Keratinocyte (primary cell): ENCODE results near the gene VILL. TPM values are rescaled to one million over a fixed set of nuclear protein-coding genes. Genes with fewer than 3 reads are reported as not detected.

Experiments
- DNase-seq: peaks from one replicate; pipeline ENCODE4 v3.0.0-alpha.2; 2011; ENCODE audit warnings: low read depth, missing footprints, low spot score
- FAIRE-seq: peaks from 2 replicates; lab custom pipeline; 2011; peaks lifted over from hg19 to GRCh38; lab: Jason Lieb, UNC
- H2AFZ ChIP-seq: 2 replicates; pipeline ENCODE4 v1.6.0; 2012; ENCODE audit warnings: low read length, control low read depth, inconsistent platforms; ENCODE audit not compliant: control insufficient read depth
- H3K27ac ChIP-seq: 2 replicates; pipeline ENCODE4 v1.5.1; 2011; ENCODE audit warnings: low read length; ENCODE audit not compliant: control insufficient read depth, insufficient read depth
- H3K27me3 ChIP-seq: 3 replicates; pipeline ENCODE4 v1.6.0; 2011; ENCODE audit warnings: low read length; ENCODE audit not compliant: control insufficient read depth, insufficient read depth; ENCODE audit errors: extremely low read depth
- H3K36me3 ChIP-seq, 2 experiments: 2 replicates in 1 of 2; 3 replicates in 1 of 2; pipeline ENCODE4 v1.5.1; 2011; ENCODE audit warnings: low read length in 2 of 2, mild to moderate bottlenecking in 1 of 2; ENCODE audit not compliant: control insufficient read depth in 2 of 2, insufficient read depth in 2 of 2; ENCODE audit errors: extremely low read depth in 1 of 2
- H3K4me1 ChIP-seq: 3 replicates; pipeline ENCODE4 v1.5.1; 2011; ENCODE audit warnings: low read length; ENCODE audit not compliant: control insufficient read depth, insufficient read depth; ENCODE audit errors: extremely low read depth
- H3K4me2 ChIP-seq: 3 replicates; pipeline ENCODE4 v1.6.0; 2011; ENCODE audit warnings: low read depth, low read length; ENCODE audit not compliant: control insufficient read depth, insufficient read depth; ENCODE audit errors: extremely low read depth
- H3K4me3 ChIP-seq, 3 experiments: fragments of 200-600 bp in 1 of 3; sonication (generic) in 1 of 3; 2 replicates in 2 of 3; 3 replicates in 1 of 3; pipeline ENCODE4 v1.5.1; 2011 to 2016; ENCODE audit warnings: low read length in 3 of 3, mild to moderate bottlenecking in 3 of 3, control low read depth in 2 of 3, inconsistent platforms in 1 of 3, low read depth in 1 of 3, mixed read lengths in 1 of 3, mixed run types in 1 of 3, moderate library complexity in 1 of 3; ENCODE audit not compliant: control insufficient read depth in 2 of 3, insufficient read depth in 2 of 3; ENCODE audit errors: extremely low read depth in 1 of 3
- H3K79me2 ChIP-seq: 2 replicates; pipeline ENCODE4 v1.6.0; 2012; ENCODE audit warnings: low read length; ENCODE audit not compliant: control insufficient read depth, insufficient read depth
- H3K9ac ChIP-seq: 3 replicates; pipeline ENCODE4 v1.6.0; 2011; ENCODE audit warnings: low read length; ENCODE audit not compliant: control insufficient read depth, insufficient read depth; ENCODE audit errors: extremely low read depth
- H3K9me1 ChIP-seq: 3 replicates; pipeline ENCODE4 v1.6.0; 2011; ENCODE audit warnings: low read length; ENCODE audit not compliant: control insufficient read depth, insufficient read depth; ENCODE audit errors: extremely low read depth
- H3K9me3 ChIP-seq: 2 replicates; pipeline ENCODE4 v1.5.1; 2012; ENCODE audit warnings: low read depth, low read length; ENCODE audit not compliant: control insufficient read depth
- H4K20me1 ChIP-seq: 3 replicates; pipeline ENCODE4 v1.6.0; 2011; ENCODE audit warnings: low read length; ENCODE audit not compliant: control insufficient read depth, insufficient read depth; ENCODE audit errors: extremely low read depth
- EZH2 ChIP-seq: IDR thresholded peaks from one replicate; pipeline ENCODE4 v1.6.1; 2012; ENCODE audit warnings: inconsistent platforms, mild to moderate bottlenecking, low read length, moderate library complexity
- dilution Hi-C: fragments of 300-500 bp; cut with MboI; formaldehyde crosslinking; loops from one replicate; pipeline ENCODE4 v1.7.0; 2020; ENCODE audit warnings: low sequenced_read_pairs; ENCODE audit not compliant: extremely low pct_ligation_motif_present
- polyA plus RNA-seq, 5 experiments: library from polyadenylated mRNA; depleted of rRNA in 3 of 5; stranded (reverse) in 3 of 5; stranded (forward) in 1 of 5; unstranded in 1 of 5; fragments of >200 nt; gene quantifications; 1 replicate in 1 of 5; 2 replicates in 3 of 5; 3 replicates in 1 of 5; pipeline versions ENCODE4 v1.2.1 to v1.2.3, GENCODE V29; 2011 to 2012; ENCODE audit warnings: missing spikeins in 2 of 5, low read depth in 1 of 5, low replicate concordance in 1 of 5
- TF ChIP-seq, protein P1 (sequence below), 3 experiments: IDR thresholded peaks in 1 of 3; conservative IDR thresholded peaks in 1 of 3; optimal IDR thresholded peaks in 1 of 3; 2 replicates in 2 of 3; 3 replicates in 1 of 3; pipeline versions ENCODE3 to v1.5.1; 2011; ENCODE audit warnings: low read length in 3 of 3, mild to moderate bottlenecking in 3 of 3, moderate library complexity in 2 of 3, control low read depth in 1 of 3, inconsistent platforms in 1 of 3; ENCODE audit not compliant: insufficient read depth in 2 of 3; ENCODE audit errors: extremely low read depth in 1 of 3

Gene VILL
- polyA plus RNA-seq, 1 donor (not counting 4 experiments of a cell fraction or from before 2014, with no cell fraction given): 2.1 TPM

- Histone ChIP-seq H2AFZ (no peak overlapping the region), H3K9me1 (no peaks in the 10 kb centered on the region), H3K9me3 (no peaks in the 10 kb centered on the region), H3K4me1 (peaks cover 8% of the 10 kb centered on the region), H3K9ac (no peak overlapping the region), H3K4me2 (no peak overlapping the region), H3K4me3 (no peak overlapping the region), H3K79me2 (no peaks in the 10 kb centered on the region), H3K36me3 (peaks cover 0 to 24% of the 10 kb centered on the region in 2 experiments), H3K27me3 (no peaks in the 10 kb centered on the region), H4K20me1 (no peaks in the 10 kb centered on the region), H3K27ac (no peak overlapping the region)
- TF ChIP-seq, protein P1, sequence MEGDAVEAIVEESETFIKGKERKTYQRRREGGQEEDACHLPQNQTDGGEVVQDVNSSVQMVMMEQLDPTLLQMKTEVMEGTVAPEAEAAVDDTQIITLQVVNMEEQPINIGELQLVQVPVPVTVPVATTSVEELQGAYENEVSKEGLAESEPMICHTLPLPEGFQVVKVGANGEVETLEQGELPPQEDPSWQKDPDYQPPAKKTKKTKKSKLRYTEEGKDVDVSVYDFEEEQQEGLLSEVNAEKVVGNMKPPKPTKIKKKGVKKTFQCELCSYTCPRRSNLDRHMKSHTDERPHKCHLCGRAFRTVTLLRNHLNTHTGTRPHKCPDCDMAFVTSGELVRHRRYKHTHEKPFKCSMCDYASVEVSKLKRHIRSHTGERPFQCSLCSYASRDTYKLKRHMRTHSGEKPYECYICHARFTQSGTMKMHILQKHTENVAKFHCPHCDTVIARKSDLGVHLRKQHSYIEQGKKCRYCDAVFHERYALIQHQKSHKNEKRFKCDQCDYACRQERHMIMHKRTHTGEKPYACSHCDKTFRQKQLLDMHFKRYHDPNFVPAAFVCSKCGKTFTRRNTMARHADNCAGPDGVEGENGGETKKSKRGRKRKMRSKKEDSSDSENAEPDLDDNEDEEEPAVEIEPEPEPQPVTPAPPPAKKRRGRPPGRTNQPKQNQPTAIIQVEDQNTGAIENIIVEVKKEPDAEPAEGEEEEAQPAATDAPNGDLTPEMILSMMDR (optimal IDR thresholded peaks at IDR 0.05 in 1 of 3, IDR thresholded peaks at IDR 0.05 in 1 of 3, conservative IDR thresholded peaks at IDR 0.05 in 1 of 3; ENCODE audit: extremely low read depth in 1 of 3, insufficient read depth in 2 of 3, low read length in 3 of 3): no peak
- no peak for TF ChIP-seq EZH2
- DNase-seq (no peak), FAIRE-seq (no peak)
- dilution Hi-C loops: no loop called here
These were observed 15.9 kb downstream of the VILL start for GRCh38 chr3:38006445-38006995.

GRCh38 chr3:38007754-38008090 is 17.1 kb downstream of the VILL start:
- Histone ChIP-seq H2AFZ (no peak overlapping the region), H3K4me2 (no peak overlapping the region), H3K9ac (no peak overlapping the region), H3K9me1 (no peaks in the 10 kb centered on the region), H3K36me3 (peaks cover 0 to 24% of the 10 kb centered on the region in 2 experiments), H3K27ac (no peak overlapping the region), H3K79me2 (no peaks in the 10 kb centered on the region), H3K9me3 (no peaks in the 10 kb centered on the region), H3K4me1 (peaks cover 8% of the 10 kb centered on the region), H3K4me3 (no peak overlapping the region), H3K27me3 (no peaks in the 10 kb centered on the region), H4K20me1 (no peaks in the 10 kb centered on the region)
- FAIRE-seq (no peak), DNase-seq (no peak)
- TF ChIP-seq, protein P1 (optimal IDR thresholded peaks at IDR 0.05 in 1 of 3, IDR thresholded peaks at IDR 0.05 in 1 of 3, conservative IDR thresholded peaks at IDR 0.05 in 1 of 3; ENCODE audit: extremely low read depth in 1 of 3, insufficient read depth in 2 of 3, low read length in 3 of 3): no peak
- TF ChIP-seq EZH2: no peak
- dilution Hi-C loops: no loop called here
